HFFc6 (cell line): ENCODE data around the gene GPR107. TPM values are rescaled to one million over a fixed set of nuclear protein-coding genes. Genes with fewer than 3 reads are reported as not detected.

ENCODE experiments used
- DNase-seq: peaks from one replicate; pipeline ENCODE4 v3.0.0-alpha.2; 2018
- H3K27ac Mint-ChIP-seq: 2 replicates; pipeline ENCODE4 v1.8.0; 2020; ENCODE audit warnings: mild to moderate bottlenecking, mixed read lengths
- H3K27me3 Mint-ChIP-seq: 2 replicates; pipeline ENCODE4 v1.8.0; 2021; ENCODE audit warnings: mild to moderate bottlenecking, moderate library complexity, mixed read lengths; ENCODE audit not compliant: insufficient read depth
- H3K36me3 Mint-ChIP-seq: 2 replicates; pipeline ENCODE4 v1.8.0; 2021; ENCODE audit warnings: low read depth, mixed read lengths
- H3K4me1 Mint-ChIP-seq: 2 replicates; pipeline ENCODE4 v1.8.0; 2020; ENCODE audit warnings: low read depth, mixed read lengths
- H3K4me3 Mint-ChIP-seq: 2 replicates; pipeline ENCODE4 v1.8.0; 2020; ENCODE audit warnings: mild to moderate bottlenecking, moderate library complexity, mixed read lengths
- H3K9me3 Mint-ChIP-seq: 2 replicates; pipeline ENCODE4 v1.8.0; 2020; ENCODE audit warnings: mild to moderate bottlenecking, mixed read lengths
- total RNA-seq, 6 experiments: library from RNA; stranded (reverse); fragmentation: NEBNext Ultra II Directional; extraction: Animal tissue kit (Norgen Biotek cat#: 25700); gene quantifications; 2 replicates in 1 of 6; 3 replicates in 5 of 6; pipeline ENCODE4 v1.2.3, GENCODE V29; 2021
- TF ChIP-seq, protein P1 (sequence below): fragments of 200-600 bp; sonication (generic); IDR thresholded peaks from 2 replicates; pipeline ENCODE4 v1.5.0; 2021; ENCODE audit warnings: antibody characterized with exemption, mild to moderate bottlenecking

The GPR107 gene
- total RNA-seq, 6 experiments from 2014 or later: 44.9 to 51.2 (median 48.5) TPM

DNA sequence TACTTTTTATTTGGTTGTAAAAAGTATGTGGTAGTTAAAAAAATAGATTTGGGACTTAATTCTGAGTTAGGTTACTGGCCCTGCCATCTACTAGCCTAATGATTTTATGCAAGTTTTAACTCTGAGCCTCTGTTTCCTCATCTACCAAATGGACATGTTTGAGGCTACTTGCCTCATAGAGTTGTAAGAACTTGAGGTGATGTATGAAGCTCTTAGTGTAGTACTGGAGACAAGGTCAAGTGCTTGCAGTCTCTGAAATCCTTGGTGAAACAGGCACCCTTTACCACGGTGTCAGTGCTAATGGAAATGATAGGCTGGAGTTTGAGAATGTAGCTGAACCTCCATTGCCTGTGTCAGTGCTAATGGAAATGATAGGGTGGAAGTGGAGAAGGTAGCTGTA lies 15.3 kb downstream of the GPR107 start:
- no peak overlapping the region for H3K4me3 Mint-ChIP-seq
- no peaks in the 10 kb centered on the region for H3K36me3 Mint-ChIP-seq
- H3K4me1 Mint-ChIP-seq: peaks cover 25% of the 10 kb centered on the region
- TF ChIP-seq, protein P1, sequence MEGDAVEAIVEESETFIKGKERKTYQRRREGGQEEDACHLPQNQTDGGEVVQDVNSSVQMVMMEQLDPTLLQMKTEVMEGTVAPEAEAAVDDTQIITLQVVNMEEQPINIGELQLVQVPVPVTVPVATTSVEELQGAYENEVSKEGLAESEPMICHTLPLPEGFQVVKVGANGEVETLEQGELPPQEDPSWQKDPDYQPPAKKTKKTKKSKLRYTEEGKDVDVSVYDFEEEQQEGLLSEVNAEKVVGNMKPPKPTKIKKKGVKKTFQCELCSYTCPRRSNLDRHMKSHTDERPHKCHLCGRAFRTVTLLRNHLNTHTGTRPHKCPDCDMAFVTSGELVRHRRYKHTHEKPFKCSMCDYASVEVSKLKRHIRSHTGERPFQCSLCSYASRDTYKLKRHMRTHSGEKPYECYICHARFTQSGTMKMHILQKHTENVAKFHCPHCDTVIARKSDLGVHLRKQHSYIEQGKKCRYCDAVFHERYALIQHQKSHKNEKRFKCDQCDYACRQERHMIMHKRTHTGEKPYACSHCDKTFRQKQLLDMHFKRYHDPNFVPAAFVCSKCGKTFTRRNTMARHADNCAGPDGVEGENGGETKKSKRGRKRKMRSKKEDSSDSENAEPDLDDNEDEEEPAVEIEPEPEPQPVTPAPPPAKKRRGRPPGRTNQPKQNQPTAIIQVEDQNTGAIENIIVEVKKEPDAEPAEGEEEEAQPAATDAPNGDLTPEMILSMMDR: no peak
- no peaks in the 10 kb centered on the region; the same call in 1 of the 2 replicates for H3K27me3 Mint-ChIP-seq
- no peak overlapping the region for H3K27ac Mint-ChIP-seq
- H3K9me3 Mint-ChIP-seq: no peaks in the 10 kb centered on the region
- DNase-seq: no peak

DNA sequence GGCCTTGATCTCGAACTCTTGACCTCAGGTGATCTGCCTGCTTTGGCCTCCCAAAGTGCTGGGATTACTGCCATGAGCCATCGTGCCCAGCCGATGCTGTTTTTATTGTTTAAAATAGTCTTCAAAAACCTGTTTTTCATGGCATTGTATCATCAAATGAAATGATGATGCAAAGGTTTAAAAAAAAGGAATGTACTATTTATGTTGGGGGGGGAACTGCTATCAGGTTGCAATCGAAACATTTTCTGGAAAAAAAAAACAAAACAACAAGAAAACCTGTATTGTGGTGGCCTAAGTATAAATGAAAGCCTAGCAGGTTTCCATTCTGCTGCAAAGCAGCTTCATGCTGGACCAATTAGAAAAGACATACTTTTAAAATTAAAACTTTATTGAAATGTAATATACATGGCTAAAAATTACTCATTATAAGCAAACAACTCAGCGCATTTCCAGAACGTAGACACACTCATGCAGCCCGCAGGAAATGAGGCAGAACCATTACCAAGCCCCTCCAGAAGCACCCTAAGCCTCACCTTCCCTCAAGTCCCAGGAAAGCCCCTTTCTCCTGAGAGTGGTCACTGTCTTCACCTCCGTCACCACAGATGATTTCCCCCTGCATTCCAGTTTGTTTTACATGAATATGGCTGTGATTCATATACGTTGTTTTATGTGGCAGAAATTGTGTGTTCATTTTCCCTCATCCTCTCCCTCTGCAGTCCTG lies 19.0 kb downstream of the GPR107 start:
- no peaks in the 10 kb centered on the region; the same call in 1 of the 2 replicates for H3K27me3 Mint-ChIP-seq
- H3K27ac Mint-ChIP-seq: peak overlapping the region; percentile 69
- peaks cover 7% of the 10 kb centered on the region for H3K36me3 Mint-ChIP-seq
- TF ChIP-seq, protein P1: no peak
- peaks cover 19% of the 10 kb centered on the region for H3K4me1 Mint-ChIP-seq
- no peaks in the 10 kb centered on the region for H3K9me3 Mint-ChIP-seq
- peak overlapping the region; percentile 28; the same call in 1 of the 2 replicates for H3K4me3 Mint-ChIP-seq
- peak; percentile 21 for DNase-seq

GRCh38 chr9:130073373-130073772 lies 19.7 kb downstream of the GPR107 start:
- TF ChIP-seq, protein P1: no peak
- Mint-ChIP-seq H3K27me3 (no peaks in the 10 kb centered on the region; the same call in 1 of the 2 replicates), H3K9me3 (no peaks in the 10 kb centered on the region), H3K4me3 (no peak overlapping the region; the same call in 1 of the 2 replicates), H3K36me3 (peaks cover 12% of the 10 kb centered on the region), H3K4me1 (peaks cover 16% of the 10 kb centered on the region), H3K27ac (peak overlapping the region; percentile 69)
- no peak for DNase-seq

DNA sequence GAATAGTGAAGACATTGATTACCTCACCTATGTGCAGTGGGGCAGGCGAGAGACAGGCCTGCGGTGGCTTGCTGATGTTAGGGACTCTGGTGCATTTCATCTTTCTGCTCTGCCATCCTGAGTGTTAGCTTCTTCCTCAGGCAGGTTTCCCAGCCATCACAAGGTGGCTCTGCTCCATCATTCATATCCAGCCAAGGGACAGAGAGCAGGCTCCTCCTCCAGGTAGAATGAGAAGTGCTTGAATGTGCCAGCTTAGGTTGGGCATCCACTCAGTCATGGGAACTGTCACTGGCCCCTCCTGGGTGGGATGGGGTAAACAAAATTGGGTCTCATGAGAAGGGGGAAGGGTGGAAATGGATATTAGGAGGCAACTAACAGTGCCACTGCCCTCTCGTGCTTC lies 24.8 kb downstream of the GPR107 start:
- Mint-ChIP-seq H3K27me3 (no peaks in the 10 kb centered on the region; the same call in 1 of the 2 replicates), H3K9me3 (no peaks in the 10 kb centered on the region), H3K4me3 (no peak overlapping the region), H3K27ac (no peak overlapping the region), H3K4me1 (peaks cover under 1% of the 10 kb centered on the region), H3K36me3 (peaks cover 30% of the 10 kb centered on the region)
- no peak for DNase-seq
- TF ChIP-seq, protein P1: no peak

- no peaks in the 10 kb centered on the region for H3K4me1 Mint-ChIP-seq
- no peaks in the 10 kb centered on the region for H3K9me3 Mint-ChIP-seq
- H3K27me3 Mint-ChIP-seq: no peaks in the 10 kb centered on the region; the same call in 1 of the 2 replicates
- H3K4me3 Mint-ChIP-seq: no peak overlapping the region
- H3K36me3 Mint-ChIP-seq: peaks cover 31% of the 10 kb centered on the region
- DNase-seq: no peak
- TF ChIP-seq, protein P1: no peak
- H3K27ac Mint-ChIP-seq: no peak overlapping the region
Observed at GRCh38 chr9:130084337-130084736, 30.6 kb downstream of the GPR107 start.
